Measurements from ENCODE around the gene PLA2G6.
A peak's percentile ranks its signal among the peaks of the same experiment; 100 is the strongest.

Gene PLA2G6

DNA sequence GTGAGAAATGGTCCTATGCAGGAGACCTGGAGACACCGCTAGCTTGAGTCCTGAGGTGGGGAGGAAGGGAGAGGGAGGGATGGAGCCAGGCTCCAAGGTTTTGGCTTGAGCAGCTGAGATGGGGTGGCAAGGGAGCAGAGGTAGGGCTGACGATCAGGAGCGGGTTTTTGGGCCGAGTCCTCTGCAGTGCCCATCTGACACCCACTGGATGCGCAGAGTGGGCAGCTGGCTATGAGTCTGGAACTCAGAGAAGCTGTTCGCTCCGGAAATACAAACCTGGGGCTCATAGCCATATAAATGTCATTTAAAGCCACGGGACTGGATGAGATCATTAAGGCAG is 19.7 kb upstream of the PLA2G6 start:
- DNase-seq = no peak
- Histone ChIP-seq H3K9me3 (ENCODE audit: insufficient read depth, low read length, severe bottlenecking) (no peaks in the 10 kb centered on the region), H3K27me3 (ENCODE audit: insufficient read depth, low read length, poor library complexity) (peaks cover 11% of the 10 kb centered on the region), H3K4me2 (ENCODE audit: insufficient read depth, low read length) (peak overlapping the region; percentile 87), H4K20me1 (ENCODE audit: insufficient read depth, low read length) (peaks cover 22% of the 10 kb centered on the region), H3K36me3 (ENCODE audit: insufficient read depth, low read length) (no peaks in the 10 kb centered on the region; the same call in 1 of the 2 replicates), H3K4me1 (ENCODE audit: insufficient read depth, low read length) (peaks cover 35% of the 10 kb centered on the region), H3K79me2 (ENCODE audit: insufficient read depth, low read length) (no peaks in the 10 kb centered on the region), H2AFZ (ENCODE audit: low read depth, low read length) (peak overlapping the region; percentile 76), H3K27ac (ENCODE audit: low read length) (no peak overlapping the region), H3K9ac (ENCODE audit: low read depth, low read length) (no peak overlapping the region), H3K4me3 (ENCODE audit: low read depth in 1 of 2, low read length in 2 of 2) (peak overlapping the region in 1 of 2 experiments; percentile 77; a peak in 2 of 4 replicates)
- no peak; the same call in 2 of the 3 replicates for ATAC-seq (ENCODE audit: insufficient read depth, low read depth)
- TF ChIP-seq, protein P1, sequence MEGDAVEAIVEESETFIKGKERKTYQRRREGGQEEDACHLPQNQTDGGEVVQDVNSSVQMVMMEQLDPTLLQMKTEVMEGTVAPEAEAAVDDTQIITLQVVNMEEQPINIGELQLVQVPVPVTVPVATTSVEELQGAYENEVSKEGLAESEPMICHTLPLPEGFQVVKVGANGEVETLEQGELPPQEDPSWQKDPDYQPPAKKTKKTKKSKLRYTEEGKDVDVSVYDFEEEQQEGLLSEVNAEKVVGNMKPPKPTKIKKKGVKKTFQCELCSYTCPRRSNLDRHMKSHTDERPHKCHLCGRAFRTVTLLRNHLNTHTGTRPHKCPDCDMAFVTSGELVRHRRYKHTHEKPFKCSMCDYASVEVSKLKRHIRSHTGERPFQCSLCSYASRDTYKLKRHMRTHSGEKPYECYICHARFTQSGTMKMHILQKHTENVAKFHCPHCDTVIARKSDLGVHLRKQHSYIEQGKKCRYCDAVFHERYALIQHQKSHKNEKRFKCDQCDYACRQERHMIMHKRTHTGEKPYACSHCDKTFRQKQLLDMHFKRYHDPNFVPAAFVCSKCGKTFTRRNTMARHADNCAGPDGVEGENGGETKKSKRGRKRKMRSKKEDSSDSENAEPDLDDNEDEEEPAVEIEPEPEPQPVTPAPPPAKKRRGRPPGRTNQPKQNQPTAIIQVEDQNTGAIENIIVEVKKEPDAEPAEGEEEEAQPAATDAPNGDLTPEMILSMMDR (IDR thresholded peaks at IDR 0.05; ENCODE audit: borderline replicate concordance, extremely low read depth, low read length, poor library complexity, severe bottlenecking) = no peak
- TF ChIP-seq EZH2 (IDR thresholded peaks at IDR 0.05; ENCODE audit: borderline replicate concordance, low read depth, low read length, severe bottlenecking) = no peak

DNA sequence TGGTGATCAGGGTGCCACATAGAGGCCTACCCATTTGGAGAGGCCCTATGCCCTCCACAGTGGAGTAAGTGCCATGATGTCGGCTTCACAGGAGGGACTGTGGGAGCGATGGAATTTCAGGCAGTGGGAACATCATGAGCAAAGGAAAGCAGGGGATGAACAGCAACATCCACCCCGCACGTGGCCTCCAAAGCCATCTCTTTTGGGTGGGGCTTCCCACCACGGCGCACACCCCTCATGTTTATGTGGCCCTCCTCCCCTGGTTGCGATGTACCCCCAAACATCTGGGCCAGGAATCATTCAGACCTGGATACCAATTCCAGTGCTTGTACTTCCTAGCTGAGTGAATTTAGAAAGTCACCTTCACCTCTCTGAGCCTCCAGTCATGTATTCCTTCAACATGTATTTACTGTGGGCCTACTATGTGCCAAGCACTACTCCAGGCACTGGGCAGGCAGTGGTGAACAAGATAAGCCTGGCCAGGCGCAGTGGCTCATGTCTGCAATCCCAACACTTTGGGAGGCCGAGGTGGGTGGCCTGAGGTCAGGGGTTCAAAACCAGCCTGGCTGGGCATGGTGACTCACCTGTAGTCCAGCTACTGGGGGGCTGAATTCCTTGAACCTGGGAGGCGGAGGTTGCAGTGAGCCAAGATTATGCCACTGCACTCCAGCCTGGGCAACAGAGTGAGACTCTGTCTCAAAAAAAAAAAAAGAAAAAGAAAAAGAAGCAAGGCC is 18.4 kb upstream of the PLA2G6 start:
- Histone ChIP-seq H3K4me3 (ENCODE audit: low read depth in 1 of 2, low read length in 2 of 2) (no peak overlapping the region), H3K27me3 (ENCODE audit: insufficient read depth, low read length, poor library complexity) (peaks cover 11% of the 10 kb centered on the region), H3K4me2 (ENCODE audit: insufficient read depth, low read length) (no peak overlapping the region), H2AFZ (ENCODE audit: low read depth, low read length) (no peak overlapping the region), H3K79me2 (ENCODE audit: insufficient read depth, low read length) (no peaks in the 10 kb centered on the region), H3K4me1 (ENCODE audit: insufficient read depth, low read length) (peaks cover 35% of the 10 kb centered on the region), H3K9ac (ENCODE audit: low read depth, low read length) (no peak overlapping the region), H3K9me3 (ENCODE audit: insufficient read depth, low read length, severe bottlenecking) (no peaks in the 10 kb centered on the region), H3K36me3 (ENCODE audit: insufficient read depth, low read length) (no peaks in the 10 kb centered on the region; the same call in 1 of the 2 replicates), H3K27ac (ENCODE audit: low read length) (no peak overlapping the region), H4K20me1 (ENCODE audit: insufficient read depth, low read length) (peaks cover 15% of the 10 kb centered on the region)
- DNase-seq = no peak
- ATAC-seq (ENCODE audit: insufficient read depth, low read depth) = no peak
- TF ChIP-seq EZH2 (IDR thresholded peaks at IDR 0.05; ENCODE audit: borderline replicate concordance, low read depth, low read length, severe bottlenecking) = no peak
- TF ChIP-seq, protein P1 (IDR thresholded peaks at IDR 0.05; ENCODE audit: borderline replicate concordance, extremely low read depth, low read length, poor library complexity, severe bottlenecking) = no peak

DNA sequence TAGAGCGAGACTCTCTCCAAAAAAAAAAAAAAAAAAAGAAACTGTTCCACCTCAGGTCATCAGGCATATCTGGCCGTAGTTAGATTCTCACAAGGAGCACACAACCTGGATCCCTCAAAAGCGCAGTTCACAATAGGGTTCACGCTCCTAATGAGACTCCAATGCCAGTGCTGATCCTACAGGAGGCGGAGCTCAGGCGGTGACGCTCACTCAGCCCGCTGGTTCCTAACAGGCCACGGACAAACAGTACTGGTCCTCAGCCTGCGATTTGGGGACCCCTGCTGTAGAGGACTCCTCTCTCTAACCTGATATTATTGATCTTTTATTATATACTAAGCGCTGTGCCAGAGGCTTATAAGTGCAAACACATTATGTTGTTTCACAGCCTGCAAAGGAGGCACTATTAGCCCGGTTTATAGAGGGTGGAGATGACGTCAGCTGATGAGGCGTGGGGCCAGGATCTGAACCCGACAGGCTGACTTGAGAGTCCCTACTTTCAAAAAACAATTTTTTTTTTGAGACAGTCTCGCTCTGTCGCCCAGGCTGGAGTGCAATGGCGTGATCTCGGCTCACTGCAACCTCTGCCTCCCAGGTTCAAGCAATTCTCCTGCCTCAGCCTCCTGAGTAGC is 15.3 kb upstream of the PLA2G6 start:
- TF ChIP-seq, protein P1 (IDR thresholded peaks at IDR 0.05; ENCODE audit: borderline replicate concordance, extremely low read depth, low read length, poor library complexity, severe bottlenecking) = no peak
- H3K27me3 ChIP-seq (ENCODE audit: insufficient read depth, low read length, poor library complexity) = peaks cover 3% of the 10 kb centered on the region
- H4K20me1 ChIP-seq (ENCODE audit: insufficient read depth, low read length) = no peaks in the 10 kb centered on the region
- no peak overlapping the region for H3K9ac ChIP-seq (ENCODE audit: low read depth, low read length)
- H3K36me3 ChIP-seq (ENCODE audit: insufficient read depth, low read length) = no peaks in the 10 kb centered on the region; the same call in 1 of the 2 replicates
- H3K4me1 ChIP-seq (ENCODE audit: insufficient read depth, low read length) = peaks cover 12% of the 10 kb centered on the region
- ATAC-seq (ENCODE audit: insufficient read depth, low read depth) = no peak
- H3K4me3 ChIP-seq (ENCODE audit: low read depth in 1 of 2, low read length in 2 of 2) = no peak overlapping the region
- H3K27ac ChIP-seq (ENCODE audit: low read length) = no peak overlapping the region
- DNase-seq = no peak
- no peaks in the 10 kb centered on the region for H3K9me3 ChIP-seq (ENCODE audit: insufficient read depth, low read length, severe bottlenecking)
- no peak overlapping the region for H2AFZ ChIP-seq (ENCODE audit: low read depth, low read length)
- H3K79me2 ChIP-seq (ENCODE audit: insufficient read depth, low read length) = no peaks in the 10 kb centered on the region
- no peak overlapping the region for H3K4me2 ChIP-seq (ENCODE audit: insufficient read depth, low read length)
